GM18907 (cell line): ENCODE measurements around the gene CUX1.

ENCODE experiments used
- ATAC-seq: cut with Tn5 transposase; IDR thresholded peaks from one replicate; pipeline ENCODE4 v1.9.1; 2021; ENCODE audit warnings: mild to moderate bottlenecking, moderate library complexity; ENCODE audit not compliant: unreplicated experiment

CUX1 gene

GRCh38 chr7:102196028-102196427, 378.6 kb downstream of the CUX1 start:
- no peak for ATAC-seq

- no peak for ATAC-seq
Measured at GRCh38 chr7:102197161-102197560, 379.7 kb downstream of the CUX1 start.

- no peak for ATAC-seq
Measured at GRCh38 chr7:102197599-102197998, 380.2 kb downstream of the CUX1 start.

- no peak for ATAC-seq
Measured at GRCh38 chr7:102198417-102198956, 381.1 kb downstream of the CUX1 start.

GRCh38 chr7:102201576-102201975, 384.1 kb downstream of the CUX1 start:
- no peak for ATAC-seq

- no peak for ATAC-seq
Measured at GRCh38 chr7:102202556-102202955, 385.1 kb downstream of the CUX1 start.

GRCh38 chr7:102203218-102203617, 385.8 kb downstream of the CUX1 start:
- ATAC-seq, result no peak

GRCh38 chr7:102204212-102204611, 386.8 kb downstream of the CUX1 start:
- no peak for ATAC-seq

GRCh38 chr7:102205915-102206314, 388.5 kb downstream of the CUX1 start:
- no peak for ATAC-seq

- no peak for ATAC-seq
Measured at GRCh38 chr7:102208826-102209225, 391.4 kb downstream of the CUX1 start.

- ATAC-seq, result no peak
Measured at GRCh38 chr7:102210787-102211186, 393.4 kb downstream of the CUX1 start.

GRCh38 chr7:102211590-102212550, 394.4 kb downstream of the CUX1 start:
- peak; percentile 68 for ATAC-seq

GRCh38 chr7:102214477-102215072, 397.1 kb downstream of the CUX1 start:
- no peak for ATAC-seq

GRCh38 chr7:102215256-102215655, 397.8 kb downstream of the CUX1 start:
- no peak for ATAC-seq

GRCh38 chr7:102215711-102216110, 398.3 kb downstream of the CUX1 start:
- no peak for ATAC-seq

- ATAC-seq, result no peak
Measured at GRCh38 chr7:102216573-102217314, 399.3 kb downstream of the CUX1 start.

GRCh38 chr7:102220229-102220850, 402.9 kb downstream of the CUX1 start:
- ATAC-seq, result no peak

GRCh38 chr7:102220960-102221800, 403.8 kb downstream of the CUX1 start:
- no peak for ATAC-seq

- no peak for ATAC-seq
Measured at GRCh38 chr7:102221961-102222360, 404.5 kb downstream of the CUX1 start.

GRCh38 chr7:102222445-102222844, 405.0 kb downstream of the CUX1 start:
- ATAC-seq, result no peak
